GM06990 (cell line): Measurements from ENCODE around the gene BTN3A1.

ENCODE experiments used
- DNase-seq: peaks from one replicate; pipeline ENCODE4 v3.0.0-alpha.2; 2011; ENCODE audit not compliant: insufficient read length; ENCODE audit errors: extremely low read depth
- H3K27me3 ChIP-seq: replicated peaks from 2 replicates; pipeline ENCODE4 v1.6.0; 2011; ENCODE audit warnings: low read length; ENCODE audit not compliant: control insufficient read depth, insufficient read depth
- H3K36me3 ChIP-seq: 2 replicates; pipeline ENCODE4 v1.5.1; 2011; ENCODE audit warnings: low read length; ENCODE audit not compliant: control insufficient read depth, insufficient read depth
- H3K4me3 ChIP-seq: replicated peaks from 2 replicates; pipeline ENCODE4 v1.5.1; 2011; ENCODE audit warnings: low read depth, mild to moderate bottlenecking, control low read depth, low read length
- TF ChIP-seq, protein P1 (sequence below): IDR thresholded peaks from 2 replicates; pipeline ENCODE4 v1.5.1; 2011; ENCODE audit warnings: low read length, control low read depth, mild to moderate bottlenecking, inconsistent platforms; ENCODE audit not compliant: insufficient read depth, poor library complexity, severe bottlenecking

BTN3A1 gene

DNA sequence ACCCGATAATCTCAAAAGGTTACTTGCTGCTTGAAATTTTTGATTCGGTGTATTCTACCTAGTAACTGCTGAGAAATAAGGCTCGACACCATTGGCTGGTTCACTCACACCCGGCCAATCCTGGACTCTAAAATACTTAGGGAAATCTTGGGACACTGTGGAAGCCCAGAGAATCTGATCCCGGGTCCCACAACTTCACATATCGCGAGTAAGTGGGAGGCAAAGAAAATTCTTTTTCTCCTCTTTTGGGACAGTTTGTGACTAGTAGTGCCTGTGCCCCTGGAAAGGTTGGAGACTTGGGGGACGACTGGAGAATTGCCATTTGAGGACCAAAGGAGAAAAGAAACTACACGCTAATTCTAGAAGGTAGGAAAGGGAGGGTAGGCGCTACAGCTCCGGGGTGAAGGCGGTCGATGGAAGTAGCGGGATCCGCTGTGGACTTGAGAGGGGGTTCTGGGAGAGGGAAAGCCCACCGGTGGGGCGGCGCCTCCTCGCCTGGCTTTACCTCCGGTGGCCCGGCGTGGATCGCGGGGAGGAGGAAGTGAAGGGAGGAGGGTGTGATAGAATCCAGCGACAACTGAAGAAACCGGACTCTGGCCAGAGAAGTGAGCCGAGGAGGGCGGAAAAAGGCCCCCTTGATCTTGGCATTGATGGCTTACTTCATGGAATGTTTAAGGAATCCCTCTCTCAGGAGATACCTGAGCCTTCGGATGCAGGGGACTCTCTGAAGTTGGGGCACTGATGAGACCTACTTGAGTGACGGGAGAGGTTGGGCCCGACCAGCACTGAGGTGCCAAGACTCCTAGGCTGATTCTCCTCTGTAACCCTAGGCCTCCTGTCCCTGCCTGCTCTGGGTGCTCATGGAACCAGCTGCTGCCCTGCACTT is 19.4 kb downstream of the BTN3A1 start:
- TF ChIP-seq, protein P1, sequence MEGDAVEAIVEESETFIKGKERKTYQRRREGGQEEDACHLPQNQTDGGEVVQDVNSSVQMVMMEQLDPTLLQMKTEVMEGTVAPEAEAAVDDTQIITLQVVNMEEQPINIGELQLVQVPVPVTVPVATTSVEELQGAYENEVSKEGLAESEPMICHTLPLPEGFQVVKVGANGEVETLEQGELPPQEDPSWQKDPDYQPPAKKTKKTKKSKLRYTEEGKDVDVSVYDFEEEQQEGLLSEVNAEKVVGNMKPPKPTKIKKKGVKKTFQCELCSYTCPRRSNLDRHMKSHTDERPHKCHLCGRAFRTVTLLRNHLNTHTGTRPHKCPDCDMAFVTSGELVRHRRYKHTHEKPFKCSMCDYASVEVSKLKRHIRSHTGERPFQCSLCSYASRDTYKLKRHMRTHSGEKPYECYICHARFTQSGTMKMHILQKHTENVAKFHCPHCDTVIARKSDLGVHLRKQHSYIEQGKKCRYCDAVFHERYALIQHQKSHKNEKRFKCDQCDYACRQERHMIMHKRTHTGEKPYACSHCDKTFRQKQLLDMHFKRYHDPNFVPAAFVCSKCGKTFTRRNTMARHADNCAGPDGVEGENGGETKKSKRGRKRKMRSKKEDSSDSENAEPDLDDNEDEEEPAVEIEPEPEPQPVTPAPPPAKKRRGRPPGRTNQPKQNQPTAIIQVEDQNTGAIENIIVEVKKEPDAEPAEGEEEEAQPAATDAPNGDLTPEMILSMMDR: no peak
- Histone ChIP-seq H3K27me3 (no peaks in the 10 kb centered on the region), H3K36me3 (no peaks in the 10 kb centered on the region; the same call in none of the 2 replicates), H3K4me3 (peak overlapping the region; percentile 72)
- DNase-seq: peak; percentile 43

DNA sequence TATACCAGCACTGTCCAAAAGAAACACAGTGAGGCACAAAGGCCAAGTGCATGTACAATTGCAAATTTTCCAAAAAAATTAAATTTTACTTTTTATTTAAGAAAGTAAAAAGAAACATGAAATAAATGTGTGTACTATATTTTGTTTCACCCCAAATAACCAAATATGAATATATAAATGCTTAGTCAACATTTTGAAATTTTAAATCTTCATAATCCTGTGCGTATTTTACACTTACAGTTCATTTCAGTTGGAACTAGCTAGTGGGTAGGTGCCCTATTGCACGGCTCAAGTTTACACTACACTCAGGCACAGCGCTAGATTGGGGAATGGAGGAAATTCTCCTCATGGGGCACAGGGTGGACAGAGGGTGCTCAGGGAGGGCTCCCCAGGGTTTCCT is 20.3 kb downstream of the BTN3A1 start:
- Histone ChIP-seq H3K36me3 (no peaks in the 10 kb centered on the region; the same call in none of the 2 replicates), H3K27me3 (no peaks in the 10 kb centered on the region), H3K4me3 (no peak overlapping the region)
- TF ChIP-seq, protein P1: no peak
- DNase-seq: no peak

DNA sequence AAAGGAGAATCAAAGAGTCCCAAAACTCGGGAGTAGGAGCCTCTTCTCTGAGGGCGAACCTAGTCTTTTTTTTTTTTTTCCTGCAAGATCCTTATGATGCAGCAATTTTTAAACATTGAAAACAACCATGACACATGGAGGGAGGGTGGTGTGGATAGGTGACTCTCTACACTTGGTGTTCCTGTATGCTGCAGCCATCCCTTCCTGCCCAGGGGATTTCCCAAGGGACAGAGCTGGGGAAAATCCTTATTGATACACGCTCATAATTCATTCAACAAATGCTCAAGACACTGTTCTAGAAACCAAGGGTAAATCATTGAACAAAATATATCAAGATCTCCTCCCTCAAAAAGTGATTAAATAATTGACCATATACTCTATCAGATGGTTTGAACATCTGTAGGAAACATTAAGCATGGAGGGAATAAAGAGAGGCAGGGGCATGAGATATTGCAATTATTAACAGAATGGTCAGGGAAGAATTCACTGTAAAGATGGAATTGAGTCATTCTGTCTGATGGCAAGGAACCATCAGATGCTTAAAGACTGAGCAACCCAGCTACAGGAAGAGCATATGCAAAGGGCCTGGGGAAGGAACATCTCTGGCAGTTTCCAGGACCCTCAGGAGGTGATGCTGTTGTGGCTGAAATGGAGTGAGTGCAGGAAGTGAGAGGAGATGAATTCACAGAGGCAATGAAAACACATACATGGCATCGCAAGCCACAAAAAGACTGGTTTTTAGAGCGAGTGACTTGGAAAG is 24.8 kb downstream of the BTN3A1 start:
- TF ChIP-seq, protein P1: no peak
- H3K4me3 ChIP-seq: no peak overlapping the region
- no peak for DNase-seq
- H3K36me3 ChIP-seq: peaks cover 6% of the 10 kb centered on the region
- no peaks in the 10 kb centered on the region for H3K27me3 ChIP-seq

DNA sequence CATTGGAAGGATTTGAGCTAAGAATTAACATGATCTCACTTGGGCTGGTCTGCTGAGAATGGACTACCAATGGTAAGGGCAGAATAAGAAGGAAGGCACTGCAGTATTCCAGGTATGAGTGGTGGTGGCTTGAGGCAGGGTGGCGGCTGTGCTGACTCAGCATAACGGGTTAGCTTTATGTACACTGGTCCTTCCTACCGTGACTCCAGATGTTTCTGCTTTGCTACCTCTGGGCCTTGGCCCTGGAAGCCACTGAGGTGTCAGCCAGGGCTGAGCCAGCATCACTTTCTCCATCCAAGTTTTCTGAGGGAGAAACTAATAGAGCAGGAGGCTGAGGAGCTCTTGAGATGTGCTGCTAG is 25.4 kb downstream of the BTN3A1 start:
- TF ChIP-seq, protein P1: no peak
- Histone ChIP-seq H3K36me3 (peaks cover 6% of the 10 kb centered on the region), H3K4me3 (no peak overlapping the region), H3K27me3 (no peaks in the 10 kb centered on the region)
- no peak for DNase-seq

DNA sequence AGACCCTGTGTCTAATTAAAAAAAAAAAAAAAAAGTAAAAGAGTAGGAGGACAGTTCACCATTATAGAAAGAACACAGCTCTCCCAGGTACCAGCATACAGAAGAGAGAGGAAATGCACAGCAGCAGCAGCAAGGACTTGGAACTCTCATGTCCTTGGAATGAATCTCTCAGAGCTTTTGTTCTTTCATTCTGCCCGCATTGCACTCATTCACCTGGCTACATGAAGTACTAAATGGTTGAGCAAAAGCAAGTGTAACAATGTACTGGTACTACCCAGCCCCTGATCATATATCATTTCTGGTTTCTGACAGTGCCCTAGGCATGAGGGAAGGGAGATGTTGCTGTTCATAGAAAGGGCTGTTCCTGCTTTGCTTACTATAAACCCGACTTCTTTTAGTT is 26.1 kb downstream of the BTN3A1 start:
- peaks cover 6% of the 10 kb centered on the region for H3K36me3 ChIP-seq
- no peak overlapping the region for H3K4me3 ChIP-seq
- TF ChIP-seq, protein P1: no peak
- no peak for DNase-seq
- no peaks in the 10 kb centered on the region for H3K27me3 ChIP-seq
